ENCODE data around the gene PRADC1. TPM values are rescaled to one million over a fixed set of nuclear protein-coding genes. Genes with fewer than 3 reads are reported as not detected.
"Not testable (repeated sequence)": the region's sequence is repeated elsewhere in the genome, so short reads cannot be mapped to it uniquely, and the experiment has no call there.

PRADC1 gene
- total RNA-seq, 2 experiments from 2014 or later, result 19.0 to 19.1 TPM

GRCh38 chr2:73212448-73213176 lies 20.4 kb downstream of the PRADC1 start:
- no peaks in the 10 kb centered on the region for H3K9me3 Mint-ChIP-seq (ENCODE audit: insufficient read depth)
- H3K36me3 Mint-ChIP-seq (ENCODE audit: low read depth), result peaks cover 2% of the 10 kb centered on the region
- ChIA-PET POLR2A (interaction anchor here (0.8 to 2.0 kb wide), 5 partner anchors 19 to 35 kb away, joined by 3 to 5 read pairs (median 3); partner anchors contain the start of genes CCT7 and PRADC1), CTCF (interaction anchor here (0.6 to 6.9 kb wide), 41 partner anchors 8 to 419 kb away, joined by 3 to 112 read pairs (median 4); partner anchors contain the start of genes ALMS1, CCT7, EGR4 and FBXO41)
- ATAC-seq (peak; percentile 73), DNase-seq (peak; percentile 83)
- H3K27ac Mint-ChIP-seq, result no peak overlapping the region
- H3K4me3 Mint-ChIP-seq, result peak overlapping the region; percentile 14
- H3K27me3 Mint-ChIP-seq (ENCODE audit: low read depth), result peaks cover 10% of the 10 kb centered on the region
- H3K4me1 Mint-ChIP-seq (ENCODE audit: low read depth), result peaks cover 28% of the 10 kb centered on the region

GRCh38 chr2:73212098-73212447 lies 21.0 kb downstream of the PRADC1 start:
- CTCF ChIA-PET, result interaction anchor here (0.6 to 6.9 kb wide), 38 partner anchors 9 to 353 kb away, joined by 3 to 112 read pairs (median 4); partner anchors contain the start of genes ALMS1, CCT7, EGR4 and FBXO41
- POLR2A ChIA-PET, result interaction anchor here (0.8 to 2.0 kb wide), 4 partner anchors 19 to 35 kb away, joined by 3 to 5 read pairs (median 4); partner anchors contain the start of gene CCT7
- DNase-seq (no peak), ATAC-seq (no peak)
- no peaks in the 10 kb centered on the region for H3K9me3 Mint-ChIP-seq (ENCODE audit: insufficient read depth)
- no peak overlapping the region for H3K4me3 Mint-ChIP-seq
- H3K27ac Mint-ChIP-seq, result no peak overlapping the region
- H3K36me3 Mint-ChIP-seq (ENCODE audit: low read depth), result peaks cover 2% of the 10 kb centered on the region
- H3K27me3 Mint-ChIP-seq (ENCODE audit: low read depth), result peaks cover 10% of the 10 kb centered on the region
- peaks cover 28% of the 10 kb centered on the region for H3K4me1 Mint-ChIP-seq (ENCODE audit: low read depth)

GRCh38 chr2:73210696-73211095 lies 22.3 kb downstream of the PRADC1 start:
- no peak overlapping the region for H3K27ac Mint-ChIP-seq
- ATAC-seq (no peak), DNase-seq (no peak)
- POLR2A ChIA-PET, result no interaction called here
- H3K27me3 Mint-ChIP-seq (ENCODE audit: low read depth), result peaks cover 15% of the 10 kb centered on the region
- H3K4me1 Mint-ChIP-seq (ENCODE audit: low read depth), result peaks cover 27% of the 10 kb centered on the region
- CTCF ChIA-PET, result interaction anchor here (1.3 to 6.9 kb wide), 4 partner anchors 20 to 317 kb away, joined by 3 to 112 read pairs (median 5); no protein-coding TSS in a partner anchor
- H3K9me3 Mint-ChIP-seq (ENCODE audit: insufficient read depth), result no peaks in the 10 kb centered on the region
- no peak overlapping the region for H3K4me3 Mint-ChIP-seq
- H3K36me3 Mint-ChIP-seq (ENCODE audit: low read depth), result peaks cover 2% of the 10 kb centered on the region

DNA sequence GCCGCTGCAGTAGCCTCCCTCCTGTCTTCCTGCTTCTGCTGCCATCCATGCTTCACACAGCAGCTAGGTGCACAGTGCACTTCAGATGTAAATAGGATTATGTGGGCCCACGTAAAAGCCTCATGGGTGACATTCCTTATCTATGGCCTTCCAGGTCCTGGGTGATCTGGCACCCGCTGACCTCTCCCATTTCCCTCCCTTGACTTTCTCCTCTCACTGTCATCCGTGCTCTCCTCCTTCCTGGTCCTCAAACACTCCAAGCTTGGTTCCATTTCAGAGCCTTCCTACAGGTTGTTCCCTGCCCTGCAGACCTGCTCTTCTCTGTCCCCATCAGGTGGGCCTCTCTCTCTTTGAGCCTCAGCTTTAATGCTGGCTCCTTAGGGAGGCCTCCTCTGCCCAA lies 23.0 kb downstream of the PRADC1 start:
- POLR2A ChIA-PET, result no interaction called here
- CTCF ChIA-PET, result interaction anchor here (1.3 to 6.9 kb wide), 4 partner anchors 21 to 317 kb away, joined by 3 to 112 read pairs (median 5); no protein-coding TSS in a partner anchor

GRCh38 chr2:73208258-73208657 lies 24.8 kb downstream of the PRADC1 start:
- Mint-ChIP-seq H3K36me3 (ENCODE audit: low read depth) (no peaks in the 10 kb centered on the region), H3K4me3 (no peak overlapping the region), H3K4me1 (ENCODE audit: low read depth) (peaks cover 11% of the 10 kb centered on the region), H3K27me3 (ENCODE audit: low read depth) (peaks cover 29% of the 10 kb centered on the region), H3K9me3 (ENCODE audit: insufficient read depth) (no peaks in the 10 kb centered on the region), H3K27ac (no peak overlapping the region)
- CTCF ChIA-PET, result interaction anchor here (0.9 to 6.9 kb wide), 2 partner anchors 31 to 85 kb away, joined by 3 to 112 read pairs; partner anchors contain the start of gene EGR4
- POLR2A ChIA-PET, result no interaction called here
- no peak for ATAC-seq
- no peak for DNase-seq

More for the DNA sequence above, 23.0 kb downstream of the PRADC1 start:
- Mint-ChIP-seq H3K4me3 (no peak overlapping the region), H3K4me1 (ENCODE audit: low read depth) (peaks cover 20% of the 10 kb centered on the region), H3K36me3 (ENCODE audit: low read depth) (peaks cover 2% of the 10 kb centered on the region), H3K9me3 (ENCODE audit: insufficient read depth) (no peaks in the 10 kb centered on the region), H3K27ac (no peak overlapping the region), H3K27me3 (ENCODE audit: low read depth) (peaks cover 17% of the 10 kb centered on the region)
- DNase-seq (no peak), ATAC-seq (no peak)

DNA sequence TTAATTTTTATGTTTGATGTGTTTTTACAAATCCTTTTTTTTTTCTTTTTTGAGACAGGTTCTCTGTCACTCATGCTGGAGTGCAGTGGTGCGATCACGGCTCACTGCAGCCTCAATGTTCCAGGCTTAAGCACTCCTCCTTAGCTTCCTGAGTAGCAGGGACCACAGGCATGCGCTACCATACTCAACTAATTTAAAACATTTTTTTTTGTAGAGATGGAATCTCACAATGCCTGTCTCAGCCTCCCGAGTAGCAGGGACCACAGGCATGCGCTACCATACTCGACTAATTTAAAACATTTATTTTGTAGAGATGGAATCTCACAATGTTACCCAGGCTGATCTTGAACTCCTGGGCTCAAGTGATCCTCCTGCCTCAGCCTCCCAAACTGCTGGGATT lies 27.4 kb downstream of the PRADC1 start:
- DNase-seq (no peak), ATAC-seq (no peak)
- H3K27me3 Mint-ChIP-seq (ENCODE audit: low read depth), result peaks cover 42% of the 10 kb centered on the region
- ChIA-PET CTCF (no interaction called here), POLR2A (no interaction called here)
- H3K9me3 Mint-ChIP-seq (ENCODE audit: insufficient read depth), result no peaks in the 10 kb centered on the region
- H3K27ac Mint-ChIP-seq, result no peak overlapping the region
- H3K4me3 Mint-ChIP-seq, result no peak overlapping the region
- no peaks in the 10 kb centered on the region for H3K36me3 Mint-ChIP-seq (ENCODE audit: low read depth)
- peaks cover 6% of the 10 kb centered on the region for H3K4me1 Mint-ChIP-seq (ENCODE audit: low read depth)

DNA sequence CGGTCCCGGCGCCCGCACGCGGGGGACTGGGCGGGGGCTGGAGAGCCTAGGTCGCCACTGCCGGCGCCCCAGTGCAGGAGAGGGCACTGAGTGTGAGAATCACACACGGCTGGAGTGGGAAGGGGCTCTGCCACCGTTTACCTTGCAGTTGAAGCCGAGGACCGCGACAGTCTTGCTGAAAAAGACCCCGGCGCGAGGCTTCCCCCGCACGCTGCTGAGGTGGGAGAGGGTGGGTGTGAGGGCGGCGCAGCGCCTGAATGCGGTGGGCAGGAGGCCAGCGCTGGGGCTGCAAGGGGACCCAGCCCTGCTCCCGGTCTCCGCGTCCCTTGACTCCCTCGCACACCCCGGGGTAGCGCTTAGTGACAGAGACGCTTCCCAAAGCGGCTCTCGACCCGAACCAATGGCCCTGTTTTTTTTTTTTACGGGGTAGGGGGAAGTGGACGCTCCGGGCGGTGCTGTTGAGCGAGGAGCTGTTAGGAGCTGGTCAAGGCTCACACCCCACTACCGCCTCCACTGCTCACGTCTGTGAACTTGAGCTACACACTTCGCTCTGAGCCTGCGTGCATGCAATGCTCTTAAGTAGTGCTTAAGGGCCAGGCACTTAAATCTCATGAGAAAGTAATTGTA lies 29.9 kb downstream of the PRADC1 start:
- DNase-seq (no peak), ATAC-seq (peak; percentile 48)
- Mint-ChIP-seq H3K27ac (no peak overlapping the region), H3K36me3 (ENCODE audit: low read depth) (no peaks in the 10 kb centered on the region), H3K9me3 (ENCODE audit: insufficient read depth) (no peaks in the 10 kb centered on the region), H3K27me3 (ENCODE audit: low read depth) (peaks cover 45% of the 10 kb centered on the region), H3K4me1 (ENCODE audit: low read depth) (peaks cover 6% of the 10 kb centered on the region), H3K4me3 (no peak overlapping the region)
- CTCF ChIA-PET, result interaction anchor here (1.0 to 1.1 kb wide), 2 partner anchors 10 to 25 kb away, joined by 3 to 4 read pairs; no protein-coding TSS in a partner anchor
- POLR2A ChIA-PET, result no interaction called here

DNA sequence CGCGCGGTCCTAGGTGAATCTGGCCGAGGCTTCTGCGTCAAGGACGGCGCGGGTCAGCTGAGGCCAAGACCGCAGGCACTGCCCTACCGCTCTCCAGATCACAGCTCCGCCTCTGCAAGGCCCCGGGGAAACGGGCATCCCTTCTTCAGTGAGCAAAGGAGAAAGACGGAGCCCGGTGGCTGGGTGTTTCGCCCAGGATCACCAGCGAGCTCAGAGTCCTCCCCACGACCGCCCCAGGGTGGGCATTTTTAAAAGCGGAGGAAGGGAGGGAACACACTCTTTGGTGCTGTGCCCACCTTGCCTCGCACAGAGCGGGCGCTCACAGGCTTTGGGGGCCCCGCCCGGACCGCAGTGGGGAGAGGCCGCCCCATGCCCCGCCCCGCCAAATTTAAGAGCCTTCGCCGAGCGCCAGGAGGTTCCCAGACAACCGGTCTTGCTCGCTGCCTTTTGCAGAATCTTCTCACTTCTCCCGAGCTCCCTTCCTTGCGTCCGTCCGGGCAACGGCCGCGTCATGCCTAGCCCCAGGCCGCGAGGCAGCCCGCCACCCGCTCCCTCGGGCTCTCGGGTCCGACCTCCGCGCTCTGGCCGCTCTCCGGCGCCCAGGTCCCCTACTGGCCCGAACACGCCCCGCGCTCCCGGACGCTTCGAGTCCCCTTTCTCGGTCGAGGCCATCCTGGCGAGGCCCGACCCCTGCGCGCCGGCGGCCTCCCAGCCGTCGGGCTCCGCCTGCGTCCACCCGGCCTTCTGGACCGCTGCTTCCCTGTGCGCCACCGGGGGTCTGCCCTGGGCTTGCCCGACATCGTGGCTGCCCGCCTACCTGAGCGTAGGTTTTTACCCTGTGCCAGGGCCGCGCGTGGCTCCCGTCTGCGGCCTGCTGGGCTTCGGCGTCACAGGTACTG lies 30.6 kb downstream of the PRADC1 start, which contains the start of gene NOTO:
TSS of gene NOTO (plus strand) at position 419 of the 899 bp plus-strand sequence. CDS start at position 512, 93 bp downstream.
- Mint-ChIP-seq H3K36me3 (ENCODE audit: low read depth) (no peaks in the 10 kb centered on the region), H3K4me3 (no peak within 1 kb of the TSS), H3K4me1 (ENCODE audit: low read depth) (peaks cover 6% of the 10 kb centered on the region), H3K9me3 (ENCODE audit: insufficient read depth) (no peaks in the 10 kb centered on the region), H3K27me3 (ENCODE audit: low read depth) (peaks cover 44% of the 10 kb centered on the region), H3K27ac (no peak within 1 kb of the TSS)
- CTCF ChIA-PET, result interaction anchor here (1.0 to 3.3 kb wide), 3 partner anchors 10 to 25 kb away, joined by 3 to 13 read pairs (median 10); no protein-coding TSS in a partner anchor
- POLR2A ChIA-PET, result interaction anchor here (0.7 kb wide), 1 partner anchor 25 kb away, joined by 3 read pairs; no protein-coding TSS in a partner anchor
- DNase-seq, result no peak
- peak; percentile 66 for ATAC-seq

DNA sequence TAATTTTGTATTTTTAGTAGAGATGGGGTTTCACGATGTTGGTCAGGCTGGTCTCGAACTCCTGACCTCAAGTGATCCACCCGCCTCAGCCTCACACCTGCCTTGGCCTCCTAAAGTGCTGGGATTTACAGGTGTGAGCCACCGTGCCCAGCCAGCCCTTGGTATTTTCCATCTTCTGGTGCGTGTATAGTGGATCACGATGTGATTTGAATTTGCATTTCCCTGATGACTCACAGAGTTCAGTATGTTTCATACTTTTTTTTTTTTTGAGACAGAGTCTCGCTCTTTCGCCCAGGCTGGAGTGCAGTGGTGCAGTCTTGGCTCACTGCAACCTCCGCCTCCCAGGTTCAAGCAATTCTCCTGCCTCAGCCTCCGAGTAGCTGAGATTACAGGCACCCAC lies 32.8 kb downstream of the PRADC1 start:
- DNase-seq; H3K36me3 Mint-ChIP-seq (ENCODE audit: low read depth); H3K27ac Mint-ChIP-seq; H3K9me3 Mint-ChIP-seq (ENCODE audit: insufficient read depth); ATAC-seq; H3K4me3 Mint-ChIP-seq; POLR2A ChIA-PET; H3K4me1 Mint-ChIP-seq (ENCODE audit: low read depth): not testable (repeated sequence)
- CTCF ChIA-PET, result interaction anchor here (0.7 to 3.3 kb wide), 2 partner anchors 12 to 23 kb away, joined by 3 to 13 read pairs; no protein-coding TSS in a partner anchor
- peaks cover 48% of the 10 kb centered on the region for H3K27me3 Mint-ChIP-seq (ENCODE audit: low read depth)

DNA sequence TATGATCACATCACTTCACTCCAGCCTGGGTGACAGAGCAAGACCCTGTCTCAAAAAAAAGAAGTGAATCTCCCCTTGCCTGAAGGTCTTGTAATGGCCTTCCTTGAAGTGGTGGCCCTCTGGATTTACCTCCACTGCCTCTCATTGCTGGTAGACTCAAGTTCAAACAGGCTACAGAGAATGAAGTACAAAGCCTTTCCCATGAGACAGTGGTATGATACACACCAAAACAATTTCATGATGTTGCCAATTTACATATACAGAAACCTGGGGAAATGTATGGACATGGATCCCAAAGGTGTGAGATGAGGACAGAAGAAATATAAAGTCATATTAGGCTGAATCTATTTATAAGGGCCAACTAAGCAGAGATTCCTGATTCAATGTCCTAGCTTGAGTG lies 35.5 kb downstream of the PRADC1 start:
- ChIA-PET CTCF (interaction anchor here (0.7 to 0.9 kb wide), 2 partner anchors 11 to 20 kb away, joined by 3 read pairs; no protein-coding TSS in a partner anchor), POLR2A (no interaction called here)
- ATAC-seq (no peak), DNase-seq (no peak)
- no peaks in the 10 kb centered on the region for H3K36me3 Mint-ChIP-seq (ENCODE audit: low read depth)
- H3K27me3 Mint-ChIP-seq (ENCODE audit: low read depth), result peaks cover 32% of the 10 kb centered on the region
- no peak overlapping the region for H3K4me3 Mint-ChIP-seq
- H3K27ac Mint-ChIP-seq, result no peak overlapping the region
- peaks cover 3% of the 10 kb centered on the region for H3K4me1 Mint-ChIP-seq (ENCODE audit: low read depth)
- no peaks in the 10 kb centered on the region for H3K9me3 Mint-ChIP-seq (ENCODE audit: insufficient read depth)

DNA sequence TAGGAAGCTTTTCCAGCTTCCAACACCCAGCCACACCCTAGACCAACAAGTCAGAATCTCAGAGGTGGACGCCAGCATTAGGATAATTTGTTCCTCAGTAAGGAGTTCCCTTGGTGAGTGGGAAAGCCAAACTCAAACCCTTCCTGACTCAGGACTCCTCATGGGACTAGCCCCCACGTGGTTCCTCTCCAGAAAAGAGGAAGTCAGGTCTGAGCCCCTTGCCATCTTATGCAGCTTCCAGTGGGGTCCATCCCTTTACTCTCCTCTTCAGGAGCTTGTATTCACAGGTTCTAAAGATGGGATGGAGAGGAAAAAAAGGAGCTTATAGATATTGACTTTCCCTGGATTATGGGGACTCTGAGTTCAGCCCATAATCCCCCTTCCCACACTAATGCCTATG lies 45.5 kb downstream of the PRADC1 start:
- ChIA-PET POLR2A (interaction anchor here (0.5 kb wide), 1 partner anchor 1019 kb away, joined by 3 read pairs; no protein-coding TSS in a partner anchor), CTCF (interaction anchor here (1.9 to 2.1 kb wide), 2 partner anchors 10 to 25 kb away, joined by 7 to 16 read pairs; no protein-coding TSS in a partner anchor)
- ATAC-seq (no peak), DNase-seq (no peak)
- Mint-ChIP-seq H3K27me3 (ENCODE audit: low read depth) (peaks cover 28% of the 10 kb centered on the region), H3K27ac (no peak overlapping the region), H3K4me1 (ENCODE audit: low read depth) (no peaks in the 10 kb centered on the region), H3K9me3 (ENCODE audit: insufficient read depth) (no peaks in the 10 kb centered on the region), H3K4me3 (no peak overlapping the region), H3K36me3 (ENCODE audit: low read depth) (no peaks in the 10 kb centered on the region)

Data from activated CD8-positive, alpha-beta T cell treated with anti-CD3 and anti-CD28 coated beads, Interleukin-2, amount 10 ng/mL, durations not matched to agents 7 days and 5 days (primary cell).